ENCODE measurements around the gene PHYHIPL. TPM values are rescaled to one million over a fixed set of nuclear protein-coding genes. Genes with fewer than 3 reads are reported as not detected.

PHYHIPL gene
- not detected for polyA plus RNA-seq (2012; ENCODE audit: low read depth, missing spikeins)

- no peak for TF ChIP-seq POU2F2 (IDR thresholded peaks at IDR 0.05; ENCODE audit: low read depth, low read length)
- TF ChIP-seq POLR2A (IDR thresholded peaks at IDR 0.05; ENCODE audit: low read depth, low read length), result no peak
- TF ChIP-seq POLR2AphosphoS5 (IDR thresholded peaks at IDR 0.05; ENCODE audit: low read depth, low read length), result no peak
- TF ChIP-seq SPI1 (IDR thresholded peaks at IDR 0.05; ENCODE audit: low read depth, low read length), result no peak
- no peak for TF ChIP-seq TAF1 (IDR thresholded peaks at IDR 0.05; ENCODE audit: low read depth, low read length)
- no peak for TF ChIP-seq PAX5 (IDR thresholded peaks at IDR 0.05; ENCODE audit: insufficient read depth, low read length, severe bottlenecking)
- FAIRE-seq, result no peak
- DNase-seq (ENCODE audit: insufficient read length, low spot score), result no peak
These were observed at the start of gene PHYHIPL for GRCh38 chr10:59176241-59177030. Gene PHYHIPL (plus strand): TSS chr10:59176643. CDS start chr10:59176854, 211 bp downstream.

GRCh38 chr10:59126991-59127390, 49.5 kb upstream of the PHYHIPL start:
- no peak for FAIRE-seq
- no peak for DNase-seq (ENCODE audit: insufficient read length, low spot score)
- TF ChIP-seq SPI1 (IDR thresholded peaks at IDR 0.05; ENCODE audit: low read depth, low read length) (no peak), POLR2A (IDR thresholded peaks at IDR 0.05; ENCODE audit: low read depth, low read length) (no peak), POU2F2 (IDR thresholded peaks at IDR 0.05; ENCODE audit: low read depth, low read length) (no peak), PAX5 (IDR thresholded peaks at IDR 0.05; ENCODE audit: insufficient read depth, low read length, severe bottlenecking) (no peak), POLR2AphosphoS5 (IDR thresholded peaks at IDR 0.05; ENCODE audit: low read depth, low read length) (no peak), TAF1 (IDR thresholded peaks at IDR 0.05; ENCODE audit: low read depth, low read length) (no peak)

- no peak for DNase-seq (ENCODE audit: insufficient read length, low spot score)
- no peak for FAIRE-seq
- TF ChIP-seq SPI1 (IDR thresholded peaks at IDR 0.05; ENCODE audit: low read depth, low read length), result no peak
- no peak for TF ChIP-seq POLR2AphosphoS5 (IDR thresholded peaks at IDR 0.05; ENCODE audit: low read depth, low read length)
- TF ChIP-seq POU2F2 (IDR thresholded peaks at IDR 0.05; ENCODE audit: low read depth, low read length), result no peak
- TF ChIP-seq PAX5 (IDR thresholded peaks at IDR 0.05; ENCODE audit: insufficient read depth, low read length, severe bottlenecking), result no peak
These were observed 48.5 kb upstream of the PHYHIPL start for GRCh38 chr10:59127991-59128390.

- TF ChIP-seq POU2F2 (IDR thresholded peaks at IDR 0.05; ENCODE audit: low read depth, low read length), result no peak
- TF ChIP-seq TAF1 (IDR thresholded peaks at IDR 0.05; ENCODE audit: low read depth, low read length), result no peak
- no peak for TF ChIP-seq SPI1 (IDR thresholded peaks at IDR 0.05; ENCODE audit: low read depth, low read length)
- TF ChIP-seq PAX5 (IDR thresholded peaks at IDR 0.05; ENCODE audit: insufficient read depth, low read length, severe bottlenecking), result no peak
- TF ChIP-seq POLR2A (IDR thresholded peaks at IDR 0.05; ENCODE audit: low read depth, low read length), result no peak
- no peak for TF ChIP-seq POLR2AphosphoS5 (IDR thresholded peaks at IDR 0.05; ENCODE audit: low read depth, low read length)
- DNase-seq (ENCODE audit: insufficient read length, low spot score) (no peak), FAIRE-seq (no peak)
These were observed 46.6 kb upstream of the PHYHIPL start for GRCh38 chr10:59129867-59130266.

- no peak for TF ChIP-seq POLR2A (IDR thresholded peaks at IDR 0.05; ENCODE audit: low read depth, low read length)
- no peak for TF ChIP-seq POU2F2 (IDR thresholded peaks at IDR 0.05; ENCODE audit: low read depth, low read length)
- no peak for TF ChIP-seq SPI1 (IDR thresholded peaks at IDR 0.05; ENCODE audit: low read depth, low read length)
- TF ChIP-seq POLR2AphosphoS5 (IDR thresholded peaks at IDR 0.05; ENCODE audit: low read depth, low read length), result no peak
- TF ChIP-seq PAX5 (IDR thresholded peaks at IDR 0.05; ENCODE audit: insufficient read depth, low read length, severe bottlenecking), result no peak
- TF ChIP-seq TAF1 (IDR thresholded peaks at IDR 0.05; ENCODE audit: low read depth, low read length), result no peak
- no peak for DNase-seq (ENCODE audit: insufficient read length, low spot score)
- no peak for FAIRE-seq
These were observed 44.8 kb upstream of the PHYHIPL start for GRCh38 chr10:59131666-59132065.

- no peak for TF ChIP-seq PAX5 (IDR thresholded peaks at IDR 0.05; ENCODE audit: insufficient read depth, low read length, severe bottlenecking)
- no peak for TF ChIP-seq POLR2AphosphoS5 (IDR thresholded peaks at IDR 0.05; ENCODE audit: low read depth, low read length)
- TF ChIP-seq POU2F2 (IDR thresholded peaks at IDR 0.05; ENCODE audit: low read depth, low read length), result no peak
- TF ChIP-seq TAF1 (IDR thresholded peaks at IDR 0.05; ENCODE audit: low read depth, low read length), result no peak
- TF ChIP-seq POLR2A (IDR thresholded peaks at IDR 0.05; ENCODE audit: low read depth, low read length), result no peak
- no peak for TF ChIP-seq SPI1 (IDR thresholded peaks at IDR 0.05; ENCODE audit: low read depth, low read length)
- DNase-seq (ENCODE audit: insufficient read length, low spot score) (no peak), FAIRE-seq (no peak)
These were observed 42.4 kb upstream of the PHYHIPL start for GRCh38 chr10:59133841-59134593.

- no peak for DNase-seq (ENCODE audit: insufficient read length, low spot score)
- FAIRE-seq, result no peak
- no peak for TF ChIP-seq POU2F2 (IDR thresholded peaks at IDR 0.05; ENCODE audit: low read depth, low read length)
- TF ChIP-seq PAX5 (IDR thresholded peaks at IDR 0.05; ENCODE audit: insufficient read depth, low read length, severe bottlenecking), result no peak
- no peak for TF ChIP-seq SPI1 (IDR thresholded peaks at IDR 0.05; ENCODE audit: low read depth, low read length)
- TF ChIP-seq POLR2AphosphoS5 (IDR thresholded peaks at IDR 0.05; ENCODE audit: low read depth, low read length), result no peak
- no peak for TF ChIP-seq TAF1 (IDR thresholded peaks at IDR 0.05; ENCODE audit: low read depth, low read length)
- no peak for TF ChIP-seq POLR2A (IDR thresholded peaks at IDR 0.05; ENCODE audit: low read depth, low read length)
These were observed 41.7 kb upstream of the PHYHIPL start for GRCh38 chr10:59134785-59135184.

GRCh38 chr10:59135275-59135674, 41.2 kb upstream of the PHYHIPL start:
- TF ChIP-seq POLR2A (IDR thresholded peaks at IDR 0.05; ENCODE audit: low read depth, low read length), result no peak
- TF ChIP-seq TAF1 (IDR thresholded peaks at IDR 0.05; ENCODE audit: low read depth, low read length), result no peak
- TF ChIP-seq POLR2AphosphoS5 (IDR thresholded peaks at IDR 0.05; ENCODE audit: low read depth, low read length), result no peak
- no peak for TF ChIP-seq PAX5 (IDR thresholded peaks at IDR 0.05; ENCODE audit: insufficient read depth, low read length, severe bottlenecking)
- TF ChIP-seq SPI1 (IDR thresholded peaks at IDR 0.05; ENCODE audit: low read depth, low read length), result no peak
- no peak for TF ChIP-seq POU2F2 (IDR thresholded peaks at IDR 0.05; ENCODE audit: low read depth, low read length)
- FAIRE-seq (no peak), DNase-seq (ENCODE audit: insufficient read length, low spot score) (no peak)

GRCh38 chr10:59138052-59138451, 38.4 kb upstream of the PHYHIPL start:
- DNase-seq (ENCODE audit: insufficient read length, low spot score) (no peak), FAIRE-seq (no peak)
- TF ChIP-seq TAF1 (IDR thresholded peaks at IDR 0.05; ENCODE audit: low read depth, low read length) (no peak), POLR2A (IDR thresholded peaks at IDR 0.05; ENCODE audit: low read depth, low read length) (no peak), SPI1 (IDR thresholded peaks at IDR 0.05; ENCODE audit: low read depth, low read length) (no peak), POLR2AphosphoS5 (IDR thresholded peaks at IDR 0.05; ENCODE audit: low read depth, low read length) (no peak), PAX5 (IDR thresholded peaks at IDR 0.05; ENCODE audit: insufficient read depth, low read length, severe bottlenecking) (no peak), POU2F2 (IDR thresholded peaks at IDR 0.05; ENCODE audit: low read depth, low read length) (no peak)
